ENCODE results near the gene ALOX5.
"Not testable (repeated sequence)": the region's sequence is repeated elsewhere in the genome, so short reads cannot be mapped to it uniquely, and the experiment has no call there.

Gene ALOX5

GRCh38 chr10:45374350-45375052, 485 bp downstream of the ALOX5 start:
- DNase-seq (ENCODE audit: low spot score) = peak; percentile 55

GRCh38 chr10:45375101-45375500, 1.1 kb downstream of the ALOX5 start:
- peak; percentile 26 for DNase-seq (ENCODE audit: low spot score)

- peak; percentile 70 for DNase-seq (ENCODE audit: low spot score)
Observed at GRCh38 chr10:45375716-45376231, 1.8 kb downstream of the ALOX5 start.

- peak; percentile 68 for DNase-seq (ENCODE audit: low spot score)
Observed at GRCh38 chr10:45376371-45376801, 2.4 kb downstream of the ALOX5 start.

- DNase-seq (ENCODE audit: low spot score) = no peak
Observed at GRCh38 chr10:45377321-45377720, 3.3 kb downstream of the ALOX5 start.

- DNase-seq (ENCODE audit: low spot score) = no peak
Observed at GRCh38 chr10:45377858-45378257, 3.8 kb downstream of the ALOX5 start.

- DNase-seq (ENCODE audit: low spot score) = no peak
Observed at GRCh38 chr10:45378914-45379726, 5.1 kb downstream of the ALOX5 start.

GRCh38 chr10:45379891-45380540, 6.0 kb downstream of the ALOX5 start:
- DNase-seq (ENCODE audit: low spot score) = no peak

- no peak for DNase-seq (ENCODE audit: low spot score)
Observed at GRCh38 chr10:45380903-45381620, 7.0 kb downstream of the ALOX5 start.

GRCh38 chr10:45382591-45382990, 8.6 kb downstream of the ALOX5 start:
- no peak for DNase-seq (ENCODE audit: low spot score)

GRCh38 chr10:45383682-45384330, 9.8 kb downstream of the ALOX5 start:
- DNase-seq (ENCODE audit: low spot score) = no peak

- no peak for DNase-seq (ENCODE audit: low spot score)
Observed at GRCh38 chr10:45386657-45387056, 12.6 kb downstream of the ALOX5 start.

GRCh38 chr10:45387096-45387893, 13.3 kb downstream of the ALOX5 start:
- no peak for DNase-seq (ENCODE audit: low spot score)

- DNase-seq (ENCODE audit: low spot score) = not testable (repeated sequence)
Observed at GRCh38 chr10:45389671-45390070, 15.7 kb downstream of the ALOX5 start.

GRCh38 chr10:45391636-45392035, 17.6 kb downstream of the ALOX5 start:
- not testable (repeated sequence) for DNase-seq (ENCODE audit: low spot score)

- no peak for DNase-seq (ENCODE audit: low spot score)
Observed at GRCh38 chr10:45395554-45395953, 21.5 kb downstream of the ALOX5 start.

GRCh38 chr10:45398595-45398994, 24.6 kb downstream of the ALOX5 start:
- DNase-seq (ENCODE audit: low spot score) = no peak

GRCh38 chr10:45399113-45399512, 25.1 kb downstream of the ALOX5 start:
- DNase-seq (ENCODE audit: low spot score) = no peak

GRCh38 chr10:45403151-45403550, 29.1 kb downstream of the ALOX5 start:
- no peak for DNase-seq (ENCODE audit: low spot score)

GRCh38 chr10:45404087-45404769, 30.2 kb downstream of the ALOX5 start:
- no peak for DNase-seq (ENCODE audit: low spot score)

Measured in NAMALWA (cell line).